ENCODE data around the gene SNX24. TPM values are rescaled to one million over a fixed set of nuclear protein-coding genes. Genes with fewer than 3 reads are reported as not detected.
"Not testable (repeated sequence)": the region's sequence is repeated elsewhere in the genome, so short reads cannot be mapped to it uniquely, and the experiment has no call there.

SNX24 gene
- polyA plus RNA-seq, 4 donors = 21.6 to 27.6 (median 26.4) TPM

DNA sequence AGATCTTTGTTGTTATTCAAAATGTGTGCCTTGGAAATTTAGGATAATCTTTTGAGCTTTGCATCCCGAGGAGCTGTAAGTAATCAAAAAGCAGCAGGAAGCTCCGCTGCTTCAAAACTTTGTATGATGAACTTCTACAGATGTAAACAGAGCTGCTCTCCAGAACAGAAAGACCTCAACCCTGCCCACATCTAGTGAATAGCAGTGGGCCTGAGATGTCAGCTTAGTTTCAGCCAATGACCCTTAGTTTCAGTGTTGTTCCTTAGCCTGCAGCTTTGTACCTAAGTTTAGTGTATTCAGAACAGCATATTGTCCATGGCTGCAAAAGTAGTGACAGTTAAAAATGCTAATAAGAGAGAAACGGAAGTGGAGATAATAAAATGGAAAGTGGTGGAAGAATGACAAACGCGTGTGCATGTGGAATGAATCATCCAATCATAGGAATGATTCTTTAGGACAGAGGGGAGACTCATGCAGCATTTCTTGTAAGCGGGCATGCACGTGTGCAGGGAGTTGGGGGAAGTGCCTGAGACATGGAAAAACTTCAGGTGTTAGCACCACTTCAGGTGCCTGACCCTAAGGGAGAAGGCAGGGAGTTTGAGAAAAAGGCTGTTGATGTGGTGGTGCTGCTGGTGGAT, 24.9 kb downstream of the SNX24 start:
- no peak for DNase-seq (ENCODE audit: low read depth in 4 of 4, low spot score in 3 of 4)

DNA sequence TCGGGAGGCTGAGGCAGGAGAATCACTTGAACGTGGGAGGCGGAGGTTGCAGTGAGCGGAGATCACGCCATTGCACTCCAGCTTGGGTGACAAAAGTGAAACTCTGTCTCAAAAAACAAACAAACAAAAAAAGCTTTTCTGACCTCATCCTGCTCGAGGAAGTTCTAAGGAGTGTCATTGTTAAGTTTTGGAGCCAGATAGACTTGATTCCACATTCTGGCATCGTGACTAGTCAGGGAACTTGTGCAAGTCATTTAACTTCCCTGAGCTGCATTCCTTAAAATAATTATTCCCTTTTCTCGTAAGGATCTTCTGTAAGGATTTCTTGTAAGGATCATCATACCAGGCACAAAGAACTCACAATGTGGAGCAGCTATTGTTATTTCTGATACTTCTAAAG, 26.2 kb downstream of the SNX24 start:
- DNase-seq (ENCODE audit: low read depth in 4 of 4, low spot score in 3 of 4) = no peak

DNA sequence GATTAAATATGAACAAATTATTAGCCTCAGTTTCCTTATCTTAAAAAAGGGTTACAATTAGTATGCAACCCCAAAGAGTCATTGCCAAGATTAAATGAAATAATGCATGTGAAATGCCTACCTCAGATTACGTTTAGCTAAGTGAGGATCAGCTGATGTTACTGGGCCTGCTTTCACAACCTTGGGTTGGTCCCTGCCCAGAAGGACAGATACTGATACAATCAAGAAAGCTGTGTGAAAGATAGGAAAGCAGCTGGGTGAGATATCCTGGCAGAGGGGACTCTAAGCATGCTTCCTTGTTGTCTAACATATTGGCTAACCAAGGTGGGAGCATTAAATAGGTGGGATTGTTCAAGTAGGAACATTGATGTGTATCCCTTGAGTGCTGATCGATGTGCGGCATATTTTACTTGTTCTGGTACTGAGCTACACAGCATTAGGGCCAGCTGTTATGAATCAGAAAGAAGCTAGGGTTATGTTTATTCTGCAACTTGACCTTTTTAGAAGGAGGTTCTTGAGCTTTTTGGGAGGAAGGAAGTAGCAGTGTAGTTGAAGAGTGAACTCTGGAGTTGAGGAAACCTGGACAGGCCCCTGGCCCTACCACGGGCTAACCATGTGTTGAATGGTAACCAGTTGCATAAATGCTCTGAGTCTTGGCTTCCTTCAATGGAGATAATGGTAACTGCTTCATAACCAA, 28.9 kb downstream of the SNX24 start:
- no peak for DNase-seq (ENCODE audit: low read depth in 4 of 4, low spot score in 3 of 4)

DNA sequence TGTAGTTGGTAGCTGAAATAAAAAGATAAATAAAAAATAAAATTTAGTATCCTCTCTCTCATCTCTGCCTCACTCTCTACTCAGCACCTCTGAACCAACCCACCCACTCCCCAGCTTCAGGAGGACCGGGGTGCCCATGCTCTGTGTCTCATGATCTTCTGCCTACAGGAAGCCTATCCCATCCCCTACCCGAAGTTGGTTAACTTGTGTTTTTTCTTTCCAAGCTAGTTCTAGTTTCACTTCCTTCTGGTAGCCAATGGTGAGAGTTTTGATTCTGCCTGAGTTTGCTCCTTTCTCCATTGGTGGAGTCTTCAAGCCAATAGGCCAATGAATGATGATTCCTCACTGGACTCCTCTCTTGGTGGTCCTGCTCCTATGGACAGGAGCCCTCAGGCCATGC, 32.1 kb downstream of the SNX24 start:
- no peak for DNase-seq (ENCODE audit: low read depth in 4 of 4, low spot score in 3 of 4)

DNA sequence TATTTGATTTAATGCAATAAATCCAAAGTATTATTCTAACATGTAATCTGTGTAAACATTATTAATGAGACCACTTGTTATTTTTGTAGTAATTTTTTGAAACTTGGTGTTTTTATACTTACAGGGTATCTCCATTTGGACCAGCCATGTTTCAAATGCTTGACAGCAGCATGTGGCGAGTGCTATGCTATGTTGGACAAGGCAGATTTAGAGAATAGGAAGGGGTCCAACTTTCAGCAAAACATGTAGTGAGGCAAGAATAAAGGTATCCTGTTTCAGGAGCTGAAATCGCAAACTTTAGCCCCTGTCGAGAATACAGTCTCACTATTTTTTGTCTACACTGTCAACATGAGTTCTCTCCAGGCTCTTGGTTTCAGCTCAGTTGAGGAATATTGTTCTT, 33.7 kb downstream of the SNX24 start:
- DNase-seq (ENCODE audit: low read depth in 4 of 4, low spot score in 3 of 4) = no peak

DNA sequence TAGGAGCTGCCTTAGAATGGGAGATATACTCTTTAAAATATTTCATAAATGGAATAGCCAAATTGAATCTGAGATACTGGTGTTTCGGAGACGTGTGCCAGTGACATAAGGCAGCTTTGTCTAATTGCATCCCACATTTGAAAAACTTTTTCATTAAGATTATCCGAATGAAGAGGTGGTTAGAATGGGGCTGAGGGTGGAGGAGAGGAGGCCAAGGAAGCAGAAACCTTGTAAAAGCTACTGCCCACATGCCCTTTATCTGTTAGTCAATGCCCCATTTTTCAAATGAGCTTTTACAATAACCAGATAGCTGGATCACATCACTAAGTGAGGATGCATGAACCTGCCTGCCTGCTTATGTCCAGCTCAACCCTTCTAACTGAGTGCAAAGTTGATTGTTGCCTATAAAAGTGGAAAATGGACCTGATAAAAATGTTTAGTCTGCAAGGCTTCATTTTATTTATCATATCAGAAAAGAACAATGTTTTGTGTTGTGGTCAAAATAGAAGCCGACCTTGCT, 34.8 kb downstream of the SNX24 start:
- DNase-seq (ENCODE audit: low read depth in 4 of 4, low spot score in 3 of 4) = no peak

DNA sequence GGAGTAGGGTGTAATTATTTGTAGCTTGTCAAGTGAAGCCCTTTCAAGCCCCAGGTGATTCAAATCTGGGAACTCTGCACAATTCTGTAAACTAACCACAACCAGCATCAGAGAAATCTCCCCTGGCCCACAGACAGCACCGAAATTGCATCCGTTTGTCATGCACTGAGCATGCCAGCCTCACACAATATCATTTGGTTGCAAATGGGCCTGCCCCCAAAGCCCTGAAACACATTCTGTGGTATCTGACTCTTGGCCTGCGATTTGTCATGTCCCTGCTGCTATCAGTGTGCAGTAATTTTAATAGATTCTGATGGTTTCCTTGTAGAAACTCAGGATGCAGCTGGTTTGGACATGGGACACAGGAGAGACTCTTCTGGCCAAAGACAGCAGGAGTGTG, 35.3 kb downstream of the SNX24 start:
- DNase-seq (ENCODE audit: low read depth in 4 of 4, low spot score in 3 of 4) = no peak

DNA sequence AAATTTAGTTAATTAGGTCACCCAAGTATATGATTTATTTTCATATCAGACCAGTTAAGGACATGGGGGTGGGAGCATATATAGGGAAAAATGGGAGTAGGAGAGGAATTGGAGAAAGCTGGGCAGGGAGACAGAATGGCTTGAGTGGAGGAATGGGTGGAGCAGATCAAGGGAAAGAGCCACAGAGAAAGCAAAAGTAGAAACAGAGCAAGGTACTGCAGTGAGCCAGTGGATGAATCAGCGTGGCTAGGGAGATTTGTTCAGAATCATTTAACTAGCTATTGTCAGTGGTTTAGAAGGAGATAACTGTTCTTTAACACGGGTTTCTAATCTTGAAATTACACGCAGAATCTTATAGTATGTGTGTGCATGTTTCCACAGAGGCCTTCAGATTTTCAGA, 37.4 kb downstream of the SNX24 start:
- no peak for DNase-seq (ENCODE audit: low read depth in 4 of 4, low spot score in 3 of 4)

DNA sequence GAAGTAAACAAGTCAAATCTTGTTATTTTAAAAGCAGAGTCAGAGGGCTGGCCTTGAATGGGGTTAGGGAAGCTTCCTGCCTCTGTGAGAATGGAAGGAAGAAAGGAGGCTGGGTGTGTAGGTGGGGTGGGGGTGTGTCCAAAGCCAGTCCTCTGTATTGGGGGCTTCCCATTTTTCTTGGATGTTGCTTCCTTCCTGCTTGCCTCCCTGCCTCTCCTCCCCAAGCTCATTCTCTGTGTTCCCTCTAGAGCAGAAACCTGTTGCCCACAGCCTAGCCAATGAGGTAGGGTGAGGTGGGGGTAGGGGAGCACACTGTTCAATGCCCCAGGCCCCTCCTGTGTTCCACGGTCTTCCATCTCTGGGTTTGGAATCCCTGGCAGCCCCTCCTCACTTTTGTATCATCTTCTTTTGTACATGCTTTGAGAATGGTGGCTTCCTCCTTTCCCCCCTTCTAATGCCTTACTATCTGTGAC, 39.7 kb downstream of the SNX24 start:
- DNase-seq (ENCODE audit: low read depth in 4 of 4, low spot score in 3 of 4) = no peak

DNA sequence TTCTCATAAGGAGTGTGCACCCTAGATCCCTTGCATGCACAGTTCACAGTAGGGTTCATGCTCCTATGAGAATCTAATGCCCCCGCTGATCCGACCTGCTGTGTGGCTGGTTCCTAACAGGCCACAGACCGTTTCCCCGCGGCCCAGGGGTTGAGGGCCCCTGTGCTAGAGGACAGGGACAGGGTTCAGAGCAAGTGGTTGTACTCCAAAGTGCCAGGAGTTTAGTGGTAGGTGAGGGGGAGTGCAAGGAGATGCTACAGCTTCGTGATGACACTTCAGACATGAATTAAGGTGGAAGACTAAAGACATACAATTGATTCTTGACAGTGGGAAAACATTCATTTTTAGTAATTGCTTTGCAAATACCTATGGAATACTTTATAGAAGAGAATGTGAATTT, 40.5 kb downstream of the SNX24 start:
- no peak for DNase-seq (ENCODE audit: low read depth in 4 of 4, low spot score in 3 of 4)

DNA sequence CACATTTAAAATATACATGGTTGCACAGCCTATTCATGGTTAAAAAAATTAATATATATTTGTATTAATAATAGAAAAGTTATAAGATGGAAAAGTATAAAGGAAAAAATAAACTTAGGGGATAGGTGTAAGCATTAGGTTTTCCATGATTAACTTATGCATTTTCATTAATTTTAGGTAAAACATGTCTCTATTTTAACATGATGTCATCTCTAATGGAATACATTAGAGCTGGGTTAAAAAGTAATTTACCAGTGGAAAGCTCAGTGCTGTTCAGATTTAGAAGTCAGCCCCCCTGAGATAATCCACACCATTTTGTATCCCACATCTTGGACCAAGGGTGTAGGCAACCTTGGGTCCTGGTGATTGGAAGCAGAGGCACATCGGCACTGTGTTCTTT, 49.7 kb downstream of the SNX24 start:
- no peak for DNase-seq (ENCODE audit: low read depth in 4 of 4, low spot score in 3 of 4)

DNA sequence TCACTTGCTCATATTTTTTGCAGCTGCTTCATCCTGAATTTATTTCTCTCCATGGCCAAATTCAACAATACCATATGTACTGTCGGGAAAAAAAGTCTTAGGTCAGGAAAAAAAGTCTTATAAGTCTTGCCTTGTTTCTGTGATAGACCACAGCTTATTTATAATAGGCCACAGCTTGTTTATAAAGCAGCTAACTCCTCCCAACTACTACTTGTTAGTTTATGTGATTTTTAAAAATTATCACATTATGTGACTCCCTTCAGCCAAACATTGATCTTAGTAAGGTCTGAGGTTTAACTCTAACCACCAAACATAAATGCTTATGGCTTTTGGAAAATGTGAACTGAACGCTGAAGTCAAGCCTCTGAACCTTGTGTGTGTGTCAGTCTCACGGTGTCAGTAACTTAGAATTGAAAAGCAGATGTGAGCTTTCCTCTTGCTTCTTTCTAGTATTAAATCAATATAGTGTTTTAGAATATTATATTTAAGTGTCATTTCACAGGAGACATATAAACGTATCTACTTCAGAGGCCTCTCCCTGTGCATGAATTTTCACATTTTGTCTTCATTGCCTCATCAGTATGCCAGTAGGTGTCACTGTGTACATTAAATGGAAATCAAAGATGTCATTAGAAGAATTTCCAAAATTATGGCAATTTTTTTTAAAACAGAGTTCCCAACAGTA, 51.3 kb downstream of the SNX24 start:
- no peak for DNase-seq (ENCODE audit: low read depth in 4 of 4, low spot score in 3 of 4)

DNA sequence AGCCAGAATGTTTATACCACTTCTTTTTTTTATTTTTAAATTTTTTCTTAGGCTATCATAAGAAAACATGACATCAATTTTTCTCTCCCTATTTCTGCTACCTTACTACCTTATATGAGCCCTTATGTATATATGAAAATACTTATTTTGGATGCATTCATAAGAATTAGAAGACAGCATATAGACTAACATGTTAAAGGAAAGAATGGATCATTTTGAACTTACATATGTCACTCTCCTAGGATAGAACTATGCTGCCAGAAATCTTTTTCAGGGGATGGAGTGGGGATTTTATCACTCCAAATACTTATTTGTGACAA, 51.8 kb downstream of the SNX24 start:
- DNase-seq (ENCODE audit: low read depth in 4 of 4, low spot score in 3 of 4) = no peak

DNA sequence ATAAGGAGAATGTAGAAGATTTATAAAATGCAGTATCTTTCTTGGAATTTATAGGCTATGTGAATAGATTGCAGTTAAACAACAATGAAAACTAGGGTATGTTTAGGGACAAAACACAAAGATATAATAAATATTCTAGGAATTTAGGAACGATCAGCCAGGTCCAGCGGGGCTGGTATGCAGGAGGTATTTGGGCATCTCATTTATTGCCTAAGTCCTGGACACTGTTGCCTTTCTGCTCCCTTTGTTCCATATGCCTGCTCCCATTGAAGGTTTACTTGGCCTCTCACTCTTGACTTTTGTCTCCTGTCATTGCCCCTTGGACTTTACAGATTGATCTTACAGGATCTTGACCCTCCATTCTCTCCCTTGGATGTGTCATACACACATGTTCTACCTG, 55.9 kb downstream of the SNX24 start:
- DNase-seq (ENCODE audit: low read depth in 4 of 4, low spot score in 3 of 4) = no peak

DNA sequence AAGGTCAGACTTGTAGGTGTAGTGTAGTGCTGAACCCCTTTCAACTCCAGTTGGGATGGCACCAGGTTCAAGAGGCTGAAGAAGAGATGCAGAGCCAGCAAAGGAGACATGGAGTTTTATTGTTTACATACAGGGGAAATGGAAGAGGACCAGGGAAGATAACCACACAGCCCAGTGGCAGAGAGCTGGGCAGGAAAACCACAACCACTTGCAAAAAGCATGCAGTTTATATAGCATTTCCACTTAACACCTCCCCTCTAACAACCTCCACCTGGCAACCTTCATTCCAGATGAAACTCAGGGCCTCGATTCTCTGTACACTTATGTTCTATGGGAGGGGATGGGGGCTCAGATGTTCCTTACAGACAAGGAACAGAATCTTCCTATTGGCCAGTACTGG, 56.9 kb downstream of the SNX24 start:
- no peak for DNase-seq (ENCODE audit: low read depth in 4 of 4, low spot score in 3 of 4)

DNA sequence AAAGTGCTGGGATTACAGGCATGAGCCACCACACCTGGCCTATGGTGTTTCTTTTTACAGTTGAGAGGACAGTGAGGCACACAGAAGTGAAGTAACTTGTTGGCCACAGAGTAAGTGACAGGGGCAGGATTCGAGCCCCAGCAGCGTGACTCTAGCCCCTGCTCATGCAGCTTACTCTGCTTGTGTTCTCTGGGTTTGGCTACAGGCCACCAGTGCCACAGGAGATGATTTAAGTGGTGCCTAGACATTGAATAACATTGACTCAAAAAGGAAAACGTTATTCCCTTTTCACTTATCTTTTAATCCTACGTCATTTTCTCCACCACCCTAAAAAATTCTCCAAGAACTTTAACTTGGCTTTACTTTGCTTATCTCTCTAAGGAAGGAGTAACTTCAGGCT, 61.4 kb downstream of the SNX24 start:
- DNase-seq (ENCODE audit: low read depth in 4 of 4, low spot score in 3 of 4) = no peak

DNA sequence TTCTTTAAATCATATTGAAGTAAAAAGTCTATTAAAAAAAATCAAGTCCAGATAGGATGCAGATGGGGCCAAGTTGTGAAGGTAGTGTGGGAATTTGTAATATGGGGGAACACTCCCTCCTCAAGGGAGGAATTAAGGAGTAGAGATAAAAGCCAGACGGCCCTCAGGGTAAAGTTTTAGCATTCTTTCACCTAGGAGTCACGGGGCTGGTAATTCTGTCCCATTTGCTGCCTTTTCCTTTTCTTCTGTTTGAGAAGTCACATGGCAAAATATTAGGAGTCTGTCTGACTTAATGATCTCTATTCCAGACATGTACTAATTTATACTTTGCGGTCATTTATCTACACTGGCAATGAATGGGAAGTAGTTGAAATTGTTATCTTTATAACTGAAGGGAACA, 61.9 kb downstream of the SNX24 start:
- DNase-seq (ENCODE audit: low read depth in 4 of 4, low spot score in 3 of 4) = no peak

DNA sequence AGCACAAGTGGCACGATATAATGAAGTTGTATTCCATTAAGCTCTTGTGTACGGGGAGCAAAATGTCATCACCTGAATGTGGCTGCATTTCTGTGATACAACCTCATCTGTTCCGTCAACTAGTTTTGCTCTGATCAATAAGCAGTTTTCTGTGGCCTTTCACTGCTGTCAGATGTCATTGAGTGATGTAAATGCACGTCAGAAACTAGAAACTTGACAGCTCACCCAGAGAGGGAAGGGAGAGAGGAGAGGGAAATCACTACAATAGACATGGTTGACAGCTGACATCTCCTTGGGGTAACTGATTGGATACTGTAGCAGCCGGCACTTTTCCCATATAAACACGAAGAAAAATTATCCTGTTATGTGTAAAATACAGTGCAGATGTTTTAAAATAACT, 62.7 kb downstream of the SNX24 start:
- DNase-seq (ENCODE audit: low read depth in 4 of 4, low spot score in 3 of 4) = no peak

DNA sequence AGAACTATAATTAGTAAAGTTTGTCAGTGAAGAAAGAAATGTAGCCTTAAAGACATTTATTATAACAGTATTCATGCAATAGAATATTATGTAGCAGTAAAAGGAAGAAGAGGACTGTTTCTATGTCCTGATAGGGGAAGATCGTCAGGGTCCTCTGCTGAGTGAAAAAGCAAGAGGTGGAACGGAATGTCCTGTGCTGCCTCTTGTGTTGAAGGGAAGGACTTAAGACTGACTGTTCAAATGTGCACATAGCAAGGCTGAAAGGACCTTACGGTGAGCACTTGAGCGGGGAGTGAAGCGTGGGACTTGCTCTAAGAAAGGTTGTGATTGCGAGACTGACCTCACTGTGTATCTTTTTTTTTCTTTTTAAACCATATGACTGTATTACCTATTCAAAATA, 63.2 kb downstream of the SNX24 start:
- DNase-seq (ENCODE audit: low read depth in 4 of 4, low spot score in 3 of 4) = no peak

DNA sequence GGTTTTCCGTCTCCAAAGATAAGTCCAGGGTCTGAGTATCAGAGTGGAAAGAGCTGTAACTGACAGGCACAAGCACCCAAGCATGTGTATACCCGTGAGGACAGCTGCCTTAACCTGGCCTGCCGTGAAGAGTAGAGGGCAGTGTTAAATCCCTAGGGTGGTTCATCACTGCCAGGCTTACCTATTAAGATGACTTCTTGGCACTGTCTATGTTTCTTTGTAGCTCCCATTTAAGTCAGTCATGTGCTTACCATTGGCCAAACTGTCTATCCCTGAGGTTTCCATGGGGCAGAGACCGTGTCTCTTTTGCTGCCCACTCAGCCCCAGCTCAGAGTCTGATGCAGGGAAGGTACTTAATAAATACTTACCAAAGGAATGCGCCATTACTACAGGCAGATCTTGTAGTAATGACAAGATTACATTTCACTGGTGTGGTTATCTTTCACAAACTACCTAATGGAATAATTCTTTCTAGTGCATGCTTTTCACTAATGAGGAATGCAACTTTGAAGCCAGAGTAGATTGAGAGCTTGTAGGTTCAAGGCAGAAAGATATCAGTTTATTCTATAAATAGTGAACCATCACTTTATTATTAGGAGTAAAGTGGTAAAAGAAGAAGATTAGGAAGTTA, 64.2 kb downstream of the SNX24 start:
- no peak for DNase-seq (ENCODE audit: low read depth in 4 of 4, low spot score in 3 of 4)

DNA sequence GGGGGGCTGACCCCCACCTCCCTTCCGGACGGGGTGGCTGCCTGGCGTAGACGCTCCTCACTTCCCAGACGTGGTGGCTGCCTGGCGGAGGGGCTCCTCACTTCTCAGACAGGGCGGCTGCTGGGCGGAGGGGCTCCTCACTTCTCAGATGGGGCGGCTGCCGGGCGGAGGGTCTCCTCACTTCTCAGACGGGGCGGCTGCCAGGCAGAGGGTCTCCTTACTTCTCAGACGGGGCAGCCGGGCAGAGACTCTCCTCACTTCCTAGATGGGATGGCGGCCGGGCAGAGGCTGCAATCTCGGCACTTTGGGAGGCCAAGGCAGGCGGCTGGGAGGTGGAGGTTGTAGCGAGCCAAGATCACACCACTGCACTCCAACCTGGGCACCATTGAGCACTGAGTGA, 68.0 kb downstream of the SNX24 start:
- not testable (repeated sequence) for DNase-seq (ENCODE audit: low read depth in 4 of 4, low spot score in 3 of 4)

Measured in right renal pelvis (tissue), 4 donors.